Measurements from ENCODE around the gene KCNQ1. TPM values are rescaled to one million over a fixed set of nuclear protein-coding genes. Genes with fewer than 3 reads are reported as not detected.

The KCNQ1 gene
- total RNA-seq, 4 donors from 2014 or later: 2.6 to 12.7 (median 4.9) TPM

- ATAC-seq: peak; percentile 8
- 95% methylated on average over 4 of the region's 24 CpGs; no CpG with 5 or more reads in 1 of the 2 donors for WGBS, 2 donors (ENCODE audit: low coverage in 1 of 2)
- H3K36me3 ChIP-seq: no peaks in the 10 kb centered on the region
- no peaks in the 10 kb centered on the region for H3K27me3 ChIP-seq
- peak overlapping the region; percentile 43 to 88 (median 86) for H3K27ac ChIP-seq
- no peak overlapping the region for H3K4me3 ChIP-seq
- TF ChIP-seq, protein P1, sequence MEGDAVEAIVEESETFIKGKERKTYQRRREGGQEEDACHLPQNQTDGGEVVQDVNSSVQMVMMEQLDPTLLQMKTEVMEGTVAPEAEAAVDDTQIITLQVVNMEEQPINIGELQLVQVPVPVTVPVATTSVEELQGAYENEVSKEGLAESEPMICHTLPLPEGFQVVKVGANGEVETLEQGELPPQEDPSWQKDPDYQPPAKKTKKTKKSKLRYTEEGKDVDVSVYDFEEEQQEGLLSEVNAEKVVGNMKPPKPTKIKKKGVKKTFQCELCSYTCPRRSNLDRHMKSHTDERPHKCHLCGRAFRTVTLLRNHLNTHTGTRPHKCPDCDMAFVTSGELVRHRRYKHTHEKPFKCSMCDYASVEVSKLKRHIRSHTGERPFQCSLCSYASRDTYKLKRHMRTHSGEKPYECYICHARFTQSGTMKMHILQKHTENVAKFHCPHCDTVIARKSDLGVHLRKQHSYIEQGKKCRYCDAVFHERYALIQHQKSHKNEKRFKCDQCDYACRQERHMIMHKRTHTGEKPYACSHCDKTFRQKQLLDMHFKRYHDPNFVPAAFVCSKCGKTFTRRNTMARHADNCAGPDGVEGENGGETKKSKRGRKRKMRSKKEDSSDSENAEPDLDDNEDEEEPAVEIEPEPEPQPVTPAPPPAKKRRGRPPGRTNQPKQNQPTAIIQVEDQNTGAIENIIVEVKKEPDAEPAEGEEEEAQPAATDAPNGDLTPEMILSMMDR (IDR thresholded peaks at IDR 0.05): no peak
- TF ChIP-seq POLR2AphosphoS5 (IDR thresholded peaks at IDR 0.05) (no peak), EP300 (IDR thresholded peaks at IDR 0.05) (no peak), POLR2A (IDR thresholded peaks at IDR 0.05) (no peak)
- no peaks in the 10 kb centered on the region for H3K9me3 ChIP-seq
- peaks cover 5 to 45% (median 26%) of the 10 kb centered on the region in 3 donors for H3K4me1 ChIP-seq
Measured at GRCh38 chr11:2806351-2807024, 361.7 kb downstream of the KCNQ1 start.

DNA sequence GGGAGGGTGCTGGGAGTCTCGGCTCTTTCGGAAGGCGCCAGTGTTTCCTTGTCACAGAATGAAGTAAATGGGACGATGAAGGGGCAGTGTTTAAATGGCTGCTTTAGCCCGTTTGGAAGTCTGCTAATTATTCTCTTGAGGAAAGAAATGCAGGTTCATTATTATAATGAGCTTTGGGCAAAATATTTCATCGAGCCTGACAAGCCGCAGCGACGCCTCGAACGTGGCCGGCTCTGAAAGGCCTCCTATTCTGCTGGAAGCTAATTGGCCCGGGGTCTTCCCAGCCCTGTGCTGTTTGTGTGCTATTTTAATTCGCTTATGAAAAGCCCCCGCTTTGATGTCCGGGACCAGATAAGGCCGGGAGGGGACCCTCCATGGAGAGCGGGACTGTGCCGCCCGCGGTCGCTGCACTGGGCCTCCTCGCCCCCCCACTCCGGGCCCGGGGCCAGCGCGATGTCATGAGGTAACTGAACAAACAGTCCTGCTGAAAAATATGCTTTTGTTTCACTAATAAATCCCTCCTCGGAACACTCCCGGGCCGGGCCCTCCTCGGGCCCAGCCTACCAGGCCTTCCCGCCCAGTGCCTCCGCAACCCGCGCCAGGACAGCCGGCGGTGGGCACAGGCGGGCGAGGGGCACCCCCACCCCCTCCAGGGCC, 362.3 kb downstream of the KCNQ1 start:
- Histone ChIP-seq H3K27me3 (no peaks in the 10 kb centered on the region), H3K9me3 (no peaks in the 10 kb centered on the region), H3K27ac (peak overlapping the region; percentile 43 to 88 (median 86)), H3K4me1 (peaks cover 5 to 52% (median 31%) of the 10 kb centered on the region in 3 donors), H3K36me3 (no peaks in the 10 kb centered on the region), H3K4me3 (peak overlapping the region in 1 of 2 donors; percentile 38)
- peak; percentile 88 for ATAC-seq
- TF ChIP-seq, protein P1 (IDR thresholded peaks at IDR 0.05): no peak
- TF ChIP-seq POLR2AphosphoS5 (IDR thresholded peaks at IDR 0.05): peak; percentile 84
- WGBS, 2 donors (ENCODE audit: low coverage in 1 of 2): 0 to 47% methylated on average over 1 to 20 of the region's 39 CpGs

- 64% methylated on average over 2 of the region's 11 CpGs; no CpG with 5 or more reads in 1 of the 2 donors for WGBS, 2 donors (ENCODE audit: low coverage in 1 of 2)
- no peaks in the 10 kb centered on the region for H3K9me3 ChIP-seq
- H3K27ac ChIP-seq: peak overlapping the region; percentile 43 to 88 (median 86)
- no peaks in the 10 kb centered on the region for H3K36me3 ChIP-seq
- ATAC-seq: no peak
- H3K27me3 ChIP-seq: no peaks in the 10 kb centered on the region
- H3K4me3 ChIP-seq: peak overlapping the region in 1 of 2 donors; percentile 38
- H3K4me1 ChIP-seq: peaks cover 5 to 59% (median 37%) of the 10 kb centered on the region in 3 donors
- TF ChIP-seq POLR2A (IDR thresholded peaks at IDR 0.05): no peak
- TF ChIP-seq POLR2AphosphoS5 (IDR thresholded peaks at IDR 0.05): no peak
- TF ChIP-seq, protein P1 (IDR thresholded peaks at IDR 0.05): no peak
- TF ChIP-seq EP300 (IDR thresholded peaks at IDR 0.05): no peak
Measured at GRCh38 chr11:2807801-2808241, 363.0 kb downstream of the KCNQ1 start.

DNA sequence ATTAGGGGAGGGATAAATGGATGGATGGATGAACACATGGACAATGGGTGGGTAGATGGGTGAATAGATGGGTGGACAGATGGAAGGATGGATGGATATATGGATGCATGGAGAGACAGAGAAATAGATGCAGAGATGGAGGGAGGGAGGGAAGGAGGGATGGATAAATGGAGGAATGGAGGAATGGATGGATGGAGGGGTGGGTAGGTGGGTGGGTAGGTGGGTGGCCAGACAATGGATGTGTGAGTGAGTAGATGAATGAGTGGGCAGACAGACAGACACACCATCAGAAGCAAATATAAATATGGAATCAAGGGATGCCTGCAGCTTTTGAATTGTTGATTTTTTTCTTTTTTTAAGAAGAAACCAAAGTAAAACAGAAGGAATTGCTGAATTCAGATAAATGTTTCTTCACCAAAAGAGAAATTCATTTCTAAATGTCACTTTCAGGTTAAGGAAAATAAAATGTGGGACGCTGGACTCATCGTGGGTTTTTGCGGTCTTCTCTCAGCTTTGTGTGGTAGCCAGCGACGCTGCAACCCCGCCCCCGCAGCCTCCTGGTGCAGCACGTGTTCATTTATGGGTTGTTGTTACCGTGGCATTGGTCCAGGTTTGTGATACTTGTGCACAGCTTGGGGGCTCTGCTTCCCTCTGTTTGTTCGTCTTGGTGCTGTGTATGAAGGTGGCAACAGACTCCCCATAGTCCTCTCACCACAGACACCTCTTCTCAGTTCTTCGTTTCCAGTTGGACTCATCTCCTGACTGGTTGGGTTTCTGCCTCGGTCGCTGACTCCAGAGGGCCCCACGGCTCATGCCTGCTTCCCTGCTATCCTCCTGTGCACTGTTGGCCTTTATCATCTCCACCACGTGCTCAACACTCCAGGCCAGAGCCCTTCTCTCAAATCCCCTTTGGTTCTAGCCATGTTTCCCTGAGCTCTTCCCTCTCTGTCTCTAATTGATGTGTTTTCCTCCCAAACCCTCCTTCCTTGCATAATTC, 364.3 kb downstream of the KCNQ1 start:
- H3K9me3 ChIP-seq: no peaks in the 10 kb centered on the region
- no peak for ATAC-seq
- no peak for TF ChIP-seq EP300 (IDR thresholded peaks at IDR 0.05)
- no peaks in the 10 kb centered on the region for H3K36me3 ChIP-seq
- H3K27ac ChIP-seq: no peak overlapping the region
- H3K4me3 ChIP-seq: no peak overlapping the region
- no peaks in the 10 kb centered on the region for H3K27me3 ChIP-seq
- 90 to 94% methylated on average over 12 to 13 of the region's 15 CpGs for WGBS, 2 donors (ENCODE audit: low coverage in 1 of 2)
- H3K4me1 ChIP-seq: peaks cover 5 to 63% (median 41%) of the 10 kb centered on the region in 3 donors

DNA sequence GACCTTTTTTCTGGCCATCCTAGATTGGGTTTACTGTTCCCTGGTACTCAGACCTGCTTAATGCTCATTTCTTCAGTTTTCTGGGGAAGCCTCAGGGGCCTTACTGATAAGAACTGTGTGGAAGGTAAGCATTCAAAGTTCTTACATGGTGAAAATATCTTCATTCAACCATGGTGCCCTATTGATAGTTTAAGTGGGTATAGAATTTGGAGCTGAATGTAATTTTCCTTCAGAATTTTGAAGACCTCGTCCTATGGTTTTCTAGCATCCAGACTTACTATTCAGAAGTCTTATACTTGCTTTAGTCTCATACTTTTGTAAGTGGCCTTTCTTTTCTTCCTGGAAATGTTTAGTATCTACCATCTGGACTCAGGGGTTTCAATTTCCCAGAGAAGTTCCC, 365.0 kb downstream of the KCNQ1 start:
- Histone ChIP-seq H3K27ac (no peak overlapping the region), H3K4me1 (peaks cover 5 to 60% (median 38%) of the 10 kb centered on the region in 3 donors), H3K4me3 (no peak overlapping the region), H3K36me3 (no peaks in the 10 kb centered on the region), H3K27me3 (no peaks in the 10 kb centered on the region), H3K9me3 (no peaks in the 10 kb centered on the region)
- TF ChIP-seq POLR2A (IDR thresholded peaks at IDR 0.05): no peak
- TF ChIP-seq EP300 (IDR thresholded peaks at IDR 0.05): no peak
- no peak for TF ChIP-seq POLR2AphosphoS5 (IDR thresholded peaks at IDR 0.05)
- TF ChIP-seq, protein P1 (IDR thresholded peaks at IDR 0.05): no peak
- 100% methylated on average over 1 of the region's 1 CpG for WGBS, 2 donors (ENCODE audit: low coverage in 1 of 2)
- ATAC-seq: no peak

All from gastroesophageal sphincter (tissue), 4 donors.